Measurements from ENCODE around the gene SKOR1.

SKOR1 gene

DNA sequence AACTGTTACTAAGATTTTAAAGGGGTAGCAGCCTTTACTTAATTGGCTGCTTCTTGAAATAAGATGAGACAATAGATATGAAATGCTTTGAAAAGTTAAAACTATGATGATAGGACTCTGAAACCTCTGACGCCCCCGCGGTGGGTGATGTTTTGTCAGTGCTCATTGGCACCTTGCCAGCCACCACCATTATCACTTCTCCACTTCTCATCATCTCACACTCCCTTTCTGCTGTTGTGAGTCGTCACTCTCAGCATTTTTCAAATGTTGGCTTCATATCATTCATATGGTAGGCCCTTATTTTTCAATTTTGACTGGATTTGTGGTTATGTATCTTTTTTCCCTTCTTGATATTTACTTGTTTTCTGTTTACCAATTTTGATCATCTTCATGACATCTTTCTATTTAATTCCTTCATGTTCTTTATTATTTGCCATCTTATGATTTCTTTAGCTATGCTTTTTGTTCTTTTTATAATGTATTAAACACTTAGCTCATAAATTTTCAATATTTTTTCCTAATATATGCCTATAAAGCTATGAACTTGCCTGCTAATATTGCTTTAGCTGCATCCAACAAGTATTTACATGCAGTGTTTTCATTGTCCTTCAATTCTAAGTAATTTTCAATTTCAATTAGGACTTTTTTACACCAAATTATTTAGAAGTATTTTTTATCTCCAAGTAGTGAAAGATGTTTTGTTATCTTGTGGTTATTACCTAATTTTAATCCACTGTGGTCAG is 30.3 kb upstream of the SKOR1 start:
- Histone ChIP-seq H3K27me3 (ENCODE audit: control insufficient read depth in 5 of 5, insufficient read depth in 4 of 5, low read length in 5 of 5) (no peaks in the 10 kb centered on the region), H3K36me3 (ENCODE audit: control insufficient read depth in 5 of 5, insufficient read depth in 5 of 5, low read length in 5 of 5) (peaks cover 2 to 12% (median 3%) of the 10 kb centered on the region in 5 donors), H3K9ac (ENCODE audit: low read length in 5 of 5) (no peak overlapping the region), H3K4me1 (ENCODE audit: control insufficient read depth in 5 of 5, insufficient read depth in 5 of 5, low read length in 5 of 5) (peaks cover 0 to 12% (median 0%) of the 10 kb centered on the region in 5 donors), H3K9me3 (ENCODE audit: control insufficient read depth in 5 of 5, low read length in 5 of 5) (peaks cover 0 to 7% (median 4%) of the 10 kb centered on the region in 5 donors), H3K27ac (ENCODE audit: low read depth, low read length) (no peak overlapping the region), H3K4me3 (ENCODE audit: low read depth in 1 of 5, low read length in 5 of 5) (no peak overlapping the region)

DNA sequence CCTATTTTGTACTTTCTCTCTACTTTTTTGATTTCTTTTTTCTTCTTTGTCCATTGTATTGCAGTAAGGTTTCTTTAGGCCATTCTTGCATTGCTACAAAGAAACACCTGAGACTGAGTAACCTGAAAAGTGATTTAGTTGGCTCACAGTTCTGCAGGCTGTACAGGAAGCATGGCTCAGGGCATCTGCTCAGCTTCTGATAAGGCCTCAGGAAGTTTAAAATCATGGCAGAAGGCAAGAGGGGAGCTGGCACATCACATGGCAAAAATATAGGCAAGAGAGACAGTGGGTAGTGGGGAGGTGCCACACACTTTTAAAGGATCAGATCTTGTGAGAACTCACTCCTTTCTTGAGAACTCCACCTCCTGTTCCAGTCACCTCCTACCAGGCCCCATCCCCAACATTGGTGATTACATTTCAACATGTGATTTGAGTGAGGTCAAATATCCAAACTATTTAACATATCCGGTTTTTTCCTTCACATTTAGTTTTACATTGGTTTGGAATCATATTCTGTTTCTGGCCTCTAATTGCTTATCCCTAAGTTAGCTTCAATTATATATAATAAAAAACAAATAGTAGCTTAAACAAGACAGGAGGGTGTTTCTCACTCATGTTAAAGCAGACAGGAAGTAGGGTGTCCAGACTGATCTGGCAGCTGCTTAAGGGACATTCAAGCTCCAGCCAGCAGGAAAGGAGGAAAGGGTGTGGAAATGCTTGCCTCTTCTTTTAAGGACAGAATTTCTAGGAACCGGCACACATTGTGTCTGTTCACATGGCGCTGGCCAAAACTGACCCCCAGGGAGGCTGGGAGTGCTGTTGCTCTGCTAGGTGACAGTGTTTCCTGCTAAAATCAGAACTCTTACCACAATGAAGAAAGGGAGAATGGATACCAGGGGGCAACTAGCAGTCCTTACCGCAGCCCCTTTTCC is 28.8 kb upstream of the SKOR1 start:
- Histone ChIP-seq H3K4me1 (ENCODE audit: control insufficient read depth in 5 of 5, insufficient read depth in 5 of 5, low read length in 5 of 5) (peaks cover 0 to 12% (median 0%) of the 10 kb centered on the region in 5 donors), H3K36me3 (ENCODE audit: control insufficient read depth in 5 of 5, insufficient read depth in 5 of 5, low read length in 5 of 5) (peaks cover 3 to 19% (median 4%) of the 10 kb centered on the region in 5 donors), H3K9me3 (ENCODE audit: control insufficient read depth in 5 of 5, low read length in 5 of 5) (peaks cover 0 to 7% (median 4%) of the 10 kb centered on the region in 5 donors), H3K4me3 (ENCODE audit: low read depth in 1 of 5, low read length in 5 of 5) (no peak overlapping the region), H3K27ac (ENCODE audit: low read depth, low read length) (no peak overlapping the region), H3K9ac (ENCODE audit: low read length in 5 of 5) (no peak overlapping the region), H3K27me3 (ENCODE audit: control insufficient read depth in 5 of 5, insufficient read depth in 4 of 5, low read length in 5 of 5) (no peaks in the 10 kb centered on the region)

DNA sequence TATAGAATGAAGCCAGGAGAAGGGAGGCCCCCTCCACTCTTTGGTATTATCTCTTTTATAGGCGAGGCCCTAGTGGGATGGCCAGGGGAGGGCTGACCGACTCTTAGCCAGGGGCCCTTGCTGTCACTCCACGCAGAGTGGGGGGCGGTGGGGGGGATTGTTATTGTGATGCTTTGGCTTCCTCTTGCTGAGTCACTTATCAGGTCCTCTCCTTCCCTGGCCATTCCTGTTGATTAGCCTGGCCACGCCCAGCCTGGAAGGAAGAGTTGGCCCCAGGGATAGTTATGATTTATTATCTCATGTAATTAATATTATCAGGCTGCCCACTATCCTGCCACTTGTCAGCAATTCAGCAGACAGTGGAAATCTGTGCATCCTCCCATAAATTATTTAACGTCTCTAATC is 25.5 kb upstream of the SKOR1 start:
- no peak overlapping the region for H3K27ac ChIP-seq (ENCODE audit: low read depth, low read length)
- no peak overlapping the region for H3K9ac ChIP-seq (ENCODE audit: low read length in 5 of 5)
- H3K4me1 ChIP-seq (ENCODE audit: control insufficient read depth in 5 of 5, insufficient read depth in 5 of 5, low read length in 5 of 5) = peaks cover 0 to 30% (median 0%) of the 10 kb centered on the region in 5 donors
- no peak overlapping the region for H3K4me3 ChIP-seq (ENCODE audit: low read depth in 1 of 5, low read length in 5 of 5)
- peaks cover 0 to 6% (median 3%) of the 10 kb centered on the region in 5 donors for H3K9me3 ChIP-seq (ENCODE audit: control insufficient read depth in 5 of 5, low read length in 5 of 5)
- peaks cover 0 to 34% (median 9%) of the 10 kb centered on the region in 5 donors for H3K36me3 ChIP-seq (ENCODE audit: control insufficient read depth in 5 of 5, insufficient read depth in 5 of 5, low read length in 5 of 5)
- no peaks in the 10 kb centered on the region for H3K27me3 ChIP-seq (ENCODE audit: control insufficient read depth in 5 of 5, insufficient read depth in 4 of 5, low read length in 5 of 5)

DNA sequence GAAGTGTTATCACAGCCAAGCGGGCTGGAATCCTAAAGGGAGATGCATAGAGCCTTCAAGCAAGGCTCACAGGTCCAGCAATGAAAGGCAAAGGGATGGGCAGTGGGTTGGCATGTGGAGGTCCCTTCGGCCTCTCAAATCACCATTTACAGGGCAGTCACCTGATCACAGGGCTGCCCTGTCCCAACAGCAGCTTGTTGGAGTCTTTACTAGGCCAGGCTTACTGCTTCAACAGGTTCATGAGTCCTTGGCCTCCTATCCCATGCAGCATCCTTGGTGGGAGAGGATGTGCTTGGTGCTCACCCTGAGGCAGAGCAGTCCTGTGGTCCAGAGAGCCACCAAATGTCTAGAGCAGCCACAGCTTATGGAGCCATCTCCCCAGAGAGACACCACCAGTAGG is 24.2 kb upstream of the SKOR1 start:
- no peaks in the 10 kb centered on the region for H3K9me3 ChIP-seq (ENCODE audit: control insufficient read depth in 5 of 5, low read length in 5 of 5)
- H3K4me3 ChIP-seq (ENCODE audit: low read depth in 1 of 5, low read length in 5 of 5) = no peak overlapping the region

DNA sequence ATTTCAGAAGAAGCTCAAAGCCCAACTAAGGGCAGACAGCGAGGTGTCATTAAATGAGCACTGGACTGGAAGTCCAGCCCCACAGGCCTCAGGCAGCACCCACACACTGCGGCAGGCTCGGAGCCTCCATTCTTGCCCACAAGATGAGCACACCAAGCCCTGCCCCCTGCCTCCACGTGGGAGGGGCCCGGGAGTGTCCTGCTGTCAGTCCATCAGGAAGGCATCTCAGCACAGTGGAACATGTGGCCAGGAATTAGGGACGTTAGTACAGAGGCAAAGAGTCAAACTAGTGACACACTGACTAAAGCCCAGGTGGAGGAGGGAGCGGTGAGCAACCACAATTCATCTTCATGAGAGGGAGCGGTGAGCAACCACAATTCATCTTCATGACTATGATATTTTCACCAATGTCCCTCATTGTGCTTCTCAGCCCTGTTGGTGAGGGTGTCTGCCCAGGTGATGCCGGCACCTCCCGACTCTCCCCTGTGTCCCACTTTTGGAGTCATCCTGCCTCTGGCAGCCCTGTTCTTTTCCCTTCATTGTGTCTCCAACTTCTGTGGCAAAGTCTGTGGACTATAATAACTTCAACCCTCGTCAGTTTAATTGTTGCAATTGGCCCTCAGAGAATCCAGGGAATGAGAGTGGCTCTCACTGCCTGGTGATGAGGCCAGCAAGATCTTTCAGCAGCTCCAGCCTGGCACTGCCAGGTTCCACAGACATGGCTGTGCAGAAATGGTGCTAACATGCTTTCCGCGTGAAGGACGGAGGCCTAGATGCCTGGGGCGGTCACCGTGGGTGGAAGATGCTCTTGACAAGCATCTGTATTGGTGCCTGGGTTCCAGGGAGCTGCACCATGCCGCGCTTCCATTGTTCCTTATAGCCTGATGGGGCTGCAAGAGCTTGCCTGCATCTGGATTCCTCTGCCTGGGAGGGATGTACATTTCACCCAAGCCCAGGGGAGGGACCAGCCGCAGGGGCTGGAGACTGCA is 23.1 kb upstream of the SKOR1 start:
- peaks cover 0 to 22% (median 0%) of the 10 kb centered on the region in 5 donors for H3K4me1 ChIP-seq (ENCODE audit: control insufficient read depth in 5 of 5, insufficient read depth in 5 of 5, low read length in 5 of 5)

More for the DNA sequence above, 24.2 kb upstream of the SKOR1 start:
- no peak overlapping the region for H3K27ac ChIP-seq (ENCODE audit: low read depth, low read length)
- peaks cover 0 to 31% (median 0%) of the 10 kb centered on the region in 5 donors for H3K4me1 ChIP-seq (ENCODE audit: control insufficient read depth in 5 of 5, insufficient read depth in 5 of 5, low read length in 5 of 5)
- H3K36me3 ChIP-seq (ENCODE audit: control insufficient read depth in 5 of 5, insufficient read depth in 5 of 5, low read length in 5 of 5) = peaks cover 0 to 43% (median 11%) of the 10 kb centered on the region in 5 donors
- no peaks in the 10 kb centered on the region for H3K27me3 ChIP-seq (ENCODE audit: control insufficient read depth in 5 of 5, insufficient read depth in 4 of 5, low read length in 5 of 5)
- no peak overlapping the region for H3K9ac ChIP-seq (ENCODE audit: low read length in 5 of 5)

DNA sequence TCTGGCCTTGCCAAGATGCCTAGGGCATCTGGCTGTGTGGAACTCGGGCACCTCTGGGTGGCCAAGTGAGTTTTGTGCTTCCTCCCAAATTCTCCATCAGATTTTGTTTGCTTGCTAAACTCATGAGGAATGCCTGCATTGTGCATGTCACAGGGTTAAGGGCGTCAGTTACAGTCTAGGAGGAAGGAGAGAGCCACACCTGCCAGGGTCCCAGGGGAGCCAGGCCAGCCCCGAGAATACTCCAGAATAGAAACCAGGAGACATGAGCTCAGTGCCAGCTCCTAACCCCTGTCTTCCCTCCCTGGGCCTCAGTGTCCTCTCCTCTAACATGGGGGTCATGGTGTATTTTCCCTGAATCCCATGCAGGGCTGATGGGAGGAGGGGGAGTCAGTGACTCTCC is 22.0 kb upstream of the SKOR1 start:
- peaks cover 0 to 20% (median 0%) of the 10 kb centered on the region in 5 donors for H3K4me1 ChIP-seq (ENCODE audit: control insufficient read depth in 5 of 5, insufficient read depth in 5 of 5, low read length in 5 of 5)
- no peak overlapping the region for H3K4me3 ChIP-seq (ENCODE audit: low read depth in 1 of 5, low read length in 5 of 5)
- peaks cover 0 to 58% (median 25%) of the 10 kb centered on the region in 5 donors for H3K36me3 ChIP-seq (ENCODE audit: control insufficient read depth in 5 of 5, insufficient read depth in 5 of 5, low read length in 5 of 5)
- no peak overlapping the region for H3K27ac ChIP-seq (ENCODE audit: low read depth, low read length)
- H3K9me3 ChIP-seq (ENCODE audit: control insufficient read depth in 5 of 5, low read length in 5 of 5) = no peaks in the 10 kb centered on the region
- H3K9ac ChIP-seq (ENCODE audit: low read length in 5 of 5) = no peak overlapping the region
- no peaks in the 10 kb centered on the region for H3K27me3 ChIP-seq (ENCODE audit: control insufficient read depth in 5 of 5, insufficient read depth in 4 of 5, low read length in 5 of 5)

More for the DNA sequence above, 23.1 kb upstream of the SKOR1 start:
- Histone ChIP-seq H3K27me3 (ENCODE audit: control insufficient read depth in 5 of 5, insufficient read depth in 4 of 5, low read length in 5 of 5) (no peaks in the 10 kb centered on the region), H3K4me3 (ENCODE audit: low read depth in 1 of 5, low read length in 5 of 5) (no peak overlapping the region), H3K9me3 (ENCODE audit: control insufficient read depth in 5 of 5, low read length in 5 of 5) (no peaks in the 10 kb centered on the region), H3K36me3 (ENCODE audit: control insufficient read depth in 5 of 5, insufficient read depth in 5 of 5, low read length in 5 of 5) (peaks cover 0 to 54% (median 22%) of the 10 kb centered on the region in 5 donors), H3K9ac (ENCODE audit: low read length in 5 of 5) (no peak overlapping the region), H3K27ac (ENCODE audit: low read depth, low read length) (no peak overlapping the region)

DNA sequence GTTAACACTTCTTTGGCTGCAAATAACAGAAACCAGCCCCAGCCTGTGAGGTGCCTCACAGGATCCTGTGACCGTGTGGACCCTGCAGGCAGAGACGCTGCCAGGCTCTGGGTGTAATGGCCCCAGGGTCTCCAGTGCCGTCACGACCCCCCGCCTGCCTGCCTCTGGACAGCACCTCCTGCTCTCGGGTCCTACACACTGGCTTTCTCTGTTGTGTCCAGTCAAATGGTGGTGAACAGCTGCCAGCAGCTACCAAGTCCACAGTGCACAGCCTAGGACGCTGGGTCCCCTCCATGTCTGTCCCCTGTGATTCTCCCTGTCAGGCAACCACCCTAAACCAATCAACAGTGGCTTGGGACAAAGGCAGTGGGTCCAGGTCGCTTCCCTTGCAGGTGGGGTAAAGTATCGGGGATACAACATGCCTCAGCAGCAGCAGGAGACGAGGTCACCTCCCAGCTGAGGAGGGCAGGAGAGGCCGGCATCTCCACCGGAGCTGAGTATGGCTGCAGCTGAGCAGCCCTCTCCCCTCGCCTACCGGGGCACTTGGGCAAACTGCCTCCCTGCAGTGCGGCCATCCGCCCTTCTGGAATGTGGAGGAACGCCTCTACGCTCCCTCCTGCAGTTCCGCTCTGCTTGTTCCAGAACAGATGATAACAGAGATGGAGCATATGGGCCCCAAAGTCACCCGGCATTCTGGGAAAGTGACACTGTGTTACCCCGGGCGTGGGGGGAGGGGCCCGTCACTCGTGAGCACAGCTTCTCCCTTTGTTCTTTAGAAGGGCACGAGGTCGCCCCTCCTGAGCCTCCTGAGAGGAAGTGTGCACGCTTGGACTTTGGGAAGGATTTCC is 21.1 kb upstream of the SKOR1 start:
- no peak overlapping the region for H3K4me3 ChIP-seq (ENCODE audit: low read depth in 1 of 5, low read length in 5 of 5)
- H3K4me1 ChIP-seq (ENCODE audit: control insufficient read depth in 5 of 5, insufficient read depth in 5 of 5, low read length in 5 of 5) = peaks cover 0 to 20% (median 0%) of the 10 kb centered on the region in 5 donors
- no peaks in the 10 kb centered on the region for H3K27me3 ChIP-seq (ENCODE audit: control insufficient read depth in 5 of 5, insufficient read depth in 4 of 5, low read length in 5 of 5)
- H3K36me3 ChIP-seq (ENCODE audit: control insufficient read depth in 5 of 5, insufficient read depth in 5 of 5, low read length in 5 of 5) = peaks cover 0 to 65% (median 28%) of the 10 kb centered on the region in 5 donors
- no peaks in the 10 kb centered on the region for H3K9me3 ChIP-seq (ENCODE audit: control insufficient read depth in 5 of 5, low read length in 5 of 5)
- H3K27ac ChIP-seq (ENCODE audit: low read depth, low read length) = no peak overlapping the region
- no peak overlapping the region for H3K9ac ChIP-seq (ENCODE audit: low read length in 5 of 5)

DNA sequence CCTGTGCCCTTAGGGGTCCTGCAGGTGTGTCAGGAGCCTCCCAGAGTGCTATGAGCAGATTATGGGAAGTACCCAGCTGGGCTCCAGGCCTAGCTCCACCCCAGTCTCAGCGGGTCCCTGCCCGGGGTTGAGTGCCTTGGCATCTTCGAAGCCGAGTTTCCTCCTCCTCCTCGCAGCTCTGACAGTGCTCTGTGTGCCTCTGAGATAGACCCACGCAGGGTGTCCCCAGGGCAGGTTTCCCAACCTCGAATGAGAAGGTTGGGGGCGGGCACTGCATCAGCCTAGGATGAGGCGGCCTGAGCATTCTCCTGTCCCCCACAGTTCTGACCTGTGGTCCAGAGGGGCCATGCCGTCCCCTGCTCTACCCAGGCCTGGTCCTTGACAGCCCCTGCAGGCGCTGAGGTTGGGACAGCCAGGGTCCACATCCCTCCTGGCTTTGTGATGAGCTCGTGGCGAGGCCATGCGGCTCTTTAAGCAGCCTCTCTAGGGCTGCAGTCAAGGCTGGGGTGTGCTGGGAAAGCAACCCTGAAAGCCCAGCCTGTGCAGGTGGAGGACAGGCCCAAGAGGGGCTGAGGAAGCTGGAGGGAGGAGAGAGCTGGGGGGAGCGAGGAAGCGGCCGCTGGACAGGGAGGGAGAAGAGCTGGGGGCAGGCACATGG is 20.2 kb upstream of the SKOR1 start:
- Histone ChIP-seq H3K9ac (ENCODE audit: low read length in 5 of 5) (no peak overlapping the region), H3K27me3 (ENCODE audit: control insufficient read depth in 5 of 5, insufficient read depth in 4 of 5, low read length in 5 of 5) (no peaks in the 10 kb centered on the region), H3K4me3 (ENCODE audit: low read depth in 1 of 5, low read length in 5 of 5) (no peak overlapping the region), H3K36me3 (ENCODE audit: control insufficient read depth in 5 of 5, insufficient read depth in 5 of 5, low read length in 5 of 5) (peaks cover 0 to 72% (median 33%) of the 10 kb centered on the region in 5 donors), H3K27ac (ENCODE audit: low read depth, low read length) (no peak overlapping the region), H3K9me3 (ENCODE audit: control insufficient read depth in 5 of 5, low read length in 5 of 5) (no peaks in the 10 kb centered on the region), H3K4me1 (ENCODE audit: control insufficient read depth in 5 of 5, insufficient read depth in 5 of 5, low read length in 5 of 5) (peaks cover 0 to 20% (median 0%) of the 10 kb centered on the region in 5 donors)

All from subcutaneous abdominal adipose tissue (tissue), 5 donors.